Osteocyte (in vitro differentiated cells): Measurements from ENCODE around the gene VSTM1. TPM values are rescaled to one million over a fixed set of nuclear protein-coding genes. Genes with fewer than 3 reads are reported as not detected.

Source experiments
- DNase-seq: peaks from one replicate; pipeline ENCODE4 v3.0.0; 2021; ENCODE audit warnings: mixed read lengths; ENCODE audit not compliant: unreplicated experiment; ENCODE audit errors: extremely low spot score
- H3K27ac Mint-ChIP-seq: one replicate; pipeline ENCODE4 v1.8.0; 2021; ENCODE audit warnings: mild to moderate bottlenecking, mixed read lengths; ENCODE audit not compliant: unreplicated experiment
- H3K27me3 Mint-ChIP-seq: one replicate; pipeline ENCODE4 v1.8.0; 2021; ENCODE audit warnings: mixed read lengths; ENCODE audit not compliant: unreplicated experiment
- H3K36me3 Mint-ChIP-seq: one replicate; pipeline ENCODE4 v1.8.0; 2021; ENCODE audit warnings: mixed read lengths; ENCODE audit not compliant: unreplicated experiment
- H3K4me1 Mint-ChIP-seq: one replicate; pipeline ENCODE4 v1.8.0; 2021; ENCODE audit warnings: mixed read lengths; ENCODE audit not compliant: unreplicated experiment
- H3K4me3 Mint-ChIP-seq: one replicate; pipeline ENCODE4 v1.8.0; 2021; ENCODE audit warnings: mild to moderate bottlenecking, moderate library complexity, mixed read lengths; ENCODE audit not compliant: unreplicated experiment
- H3K9me3 Mint-ChIP-seq: one replicate; pipeline ENCODE4 v1.8.0; 2021; ENCODE audit warnings: mixed read lengths; ENCODE audit not compliant: unreplicated experiment
- CTCF ChIP-seq: fragments of 200-600 bp; sonication (generic); IDR thresholded peaks from 2 replicates; pipeline ENCODE4 v1.5.0; 2021; ENCODE audit warnings: antibody characterized with exemption, mild to moderate bottlenecking, moderate library complexity
- total RNA-seq: library from RNA; stranded (reverse); gene quantifications from 2 replicates; pipeline ENCODE4 v1.2.1, GENCODE V29; 2021

The VSTM1 gene
- total RNA-seq, 1 donor from 2014 or later: not detected

DNA sequence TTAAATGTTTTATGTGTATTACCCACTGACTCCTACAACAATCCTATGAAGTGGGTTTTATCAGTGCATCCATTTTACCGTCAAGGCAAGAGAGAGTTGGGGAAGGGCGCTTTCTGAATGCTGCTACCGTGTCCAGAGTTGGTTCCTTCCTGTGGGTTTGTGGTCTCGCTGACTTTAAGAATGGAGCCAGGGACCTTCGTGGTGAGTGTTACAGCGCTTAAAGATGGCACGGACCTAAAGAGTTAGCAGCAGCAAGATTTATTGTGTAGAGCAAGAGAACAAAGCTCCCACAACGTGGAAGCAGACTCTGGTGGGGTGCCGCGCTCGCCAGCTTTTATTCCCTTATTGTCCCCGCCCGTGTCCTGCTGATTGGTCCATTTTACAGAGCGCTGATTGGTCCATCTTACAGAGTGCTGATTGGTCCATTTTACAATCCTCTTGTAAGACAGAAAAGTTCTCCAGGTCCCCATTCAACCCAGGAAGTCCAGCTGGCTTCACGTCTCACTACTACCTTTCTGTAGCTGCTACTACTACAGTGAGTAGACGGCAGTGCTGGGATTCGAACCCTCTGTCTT lies 30.8 kb upstream of the VSTM1 start:
- H3K9me3 Mint-ChIP-seq: no peaks in the 10 kb centered on the region
- no peak overlapping the region for H3K4me3 Mint-ChIP-seq
- DNase-seq: no peak
- peaks cover 8% of the 10 kb centered on the region for H3K4me1 Mint-ChIP-seq
- no peaks in the 10 kb centered on the region for H3K36me3 Mint-ChIP-seq
- H3K27me3 Mint-ChIP-seq: no peaks in the 10 kb centered on the region
- no peak overlapping the region for H3K27ac Mint-ChIP-seq
- TF ChIP-seq CTCF: no peak

- H3K27me3 Mint-ChIP-seq: no peaks in the 10 kb centered on the region
- DNase-seq: no peak
- no peaks in the 10 kb centered on the region for H3K4me1 Mint-ChIP-seq
- H3K9me3 Mint-ChIP-seq: no peaks in the 10 kb centered on the region
- TF ChIP-seq CTCF: no peak
- no peak overlapping the region for H3K4me3 Mint-ChIP-seq
- H3K36me3 Mint-ChIP-seq: no peaks in the 10 kb centered on the region
- no peak overlapping the region for H3K27ac Mint-ChIP-seq
Observed at GRCh38 chr19:54084410-54084809, 20.7 kb upstream of the VSTM1 start.

- no peak for DNase-seq
- Mint-ChIP-seq H3K27me3 (no peaks in the 10 kb centered on the region), H3K27ac (no peak within 1 kb of the TSS)
Observed at GRCh38 chr19:54081032-54081431, 17.3 kb upstream of the VSTM1 start, which contains the start of gene TARM1. TARM1 (minus strand) TSS chr19:54081365; CDS start chr19:54081340, 25 bp downstream.

GRCh38 chr19:54077334-54077733 lies 13.6 kb upstream of the VSTM1 start:
- no peak overlapping the region for H3K27ac Mint-ChIP-seq
- DNase-seq: no peak
- H3K4me1 Mint-ChIP-seq: no peaks in the 10 kb centered on the region
- no peak overlapping the region for H3K4me3 Mint-ChIP-seq
- H3K36me3 Mint-ChIP-seq: no peaks in the 10 kb centered on the region
- TF ChIP-seq CTCF: no peak
- H3K9me3 Mint-ChIP-seq: peaks cover 5% of the 10 kb centered on the region
- no peaks in the 10 kb centered on the region for H3K27me3 Mint-ChIP-seq

More at GRCh38 chr19:54081032-54081431, 17.3 kb upstream of the VSTM1 start, which contains the start of gene TARM1:
- no peak within 1 kb of the TSS for H3K4me3 Mint-ChIP-seq
- no peaks in the 10 kb centered on the region for H3K4me1 Mint-ChIP-seq
- no peak for TF ChIP-seq CTCF
- no peaks in the 10 kb centered on the region for H3K36me3 Mint-ChIP-seq
- peaks cover 2% of the 10 kb centered on the region for H3K9me3 Mint-ChIP-seq

GRCh38 chr19:54074851-54075250 lies 11.2 kb upstream of the VSTM1 start:
- Mint-ChIP-seq H3K36me3 (no peaks in the 10 kb centered on the region), H3K4me3 (no peak overlapping the region), H3K27me3 (no peaks in the 10 kb centered on the region), H3K4me1 (no peaks in the 10 kb centered on the region), H3K9me3 (peaks cover 5% of the 10 kb centered on the region), H3K27ac (no peak overlapping the region)
- DNase-seq: no peak
- TF ChIP-seq CTCF: no peak
